Small intestine (tissue), 7 donors: ENCODE data around the gene CHST8. TPM values are rescaled to one million over a fixed set of nuclear protein-coding genes. Genes with fewer than 3 reads are reported as not detected.
"Not testable (repeated sequence)": the region's sequence is repeated elsewhere in the genome, so short reads cannot be mapped to it uniquely, and the experiment has no call there.

Source experiments
- DNase-seq, 2 donors: peaks; one replicate each; pipeline versions ENCODE4 v3.0.0 to v3.0.0-alpha.2; 2013
- FAIRE-seq: peaks from 2 replicates; lab custom pipeline; 2012; peaks lifted over from hg19 to GRCh38; lab: Jason Lieb, UNC
- H3K27ac ChIP-seq, 3 donors: one replicate each; pipeline ENCODE4 v1.5.1; 2013; ENCODE audit warnings: low read length in 2 of 3, mild to moderate bottlenecking in 2 of 3, control low read depth in 1 of 3, inconsistent platforms in 1 of 3, low read depth in 1 of 3, moderate library complexity in 1 of 3
- H3K27me3 ChIP-seq, 3 donors: one replicate each; pipeline ENCODE4 v1.6.1; 2013; ENCODE audit warnings: low read length in 3 of 3, inconsistent platforms in 1 of 3; ENCODE audit not compliant: control insufficient read depth in 3 of 3, insufficient read depth in 3 of 3
- H3K36me3 ChIP-seq, 3 donors: one replicate each; pipeline ENCODE4 v1.6.1; 2013; ENCODE audit warnings: low read length in 3 of 3, inconsistent platforms in 1 of 3, low read depth in 1 of 3, mild to moderate bottlenecking in 1 of 3, moderate library complexity in 1 of 3; ENCODE audit not compliant: control insufficient read depth in 3 of 3, insufficient read depth in 2 of 3
- H3K4me1 ChIP-seq, 3 donors: one replicate each; pipeline ENCODE4 v1.6.1; 2013; ENCODE audit warnings: low read length in 2 of 3, inconsistent platforms in 1 of 3, low read depth in 1 of 3, mild to moderate bottlenecking in 1 of 3, moderate library complexity in 1 of 3; ENCODE audit not compliant: control insufficient read depth in 3 of 3, insufficient read depth in 2 of 3
- H3K4me3 ChIP-seq, 3 donors: one replicate each; pipeline ENCODE4 v1.5.1; 2013; ENCODE audit warnings: low read length in 3 of 3, control low read depth in 1 of 3, inconsistent platforms in 1 of 3, low read depth in 1 of 3, mild to moderate bottlenecking in 1 of 3, moderate library complexity in 1 of 3
- H3K9me3 ChIP-seq, 2 donors: one replicate each; pipeline ENCODE4 v1.6.1; 2013; ENCODE audit warnings: low read depth in 1 of 2, low read length in 1 of 2; ENCODE audit not compliant: control insufficient read depth in 2 of 2, insufficient read depth in 1 of 2
- WGBS, 3 donors: extraction: QIAGEN DNeasy Blood & Tissue Kit; methylation state at CpG; one replicate each; pipeline ENCODE4 v1.1.7; 2013; 5-methylcytosine and 5-hydroxymethylcytosine counted together
- polyA plus RNA-seq, 4 donors: library from polyadenylated mRNA; stranded (reverse) in 3 of 4; unstranded in 1 of 4; fragments of 200-250 nt in 3 of 4; fragments of 120-200 nt in 1 of 4; gene quantifications; one replicate each; pipeline versions ENCODE4 v1.2.1 to v1.2.3, GENCODE V29; 2013
- donor health status: healthy with polysubstance abuse.
- donor health status: control.
- donor health status: control.
- donor health status: Bipolar disorder and iron deficiency.
- donor health status: healthy.

The CHST8 gene
- polyA plus RNA-seq, 4 donors = 0.21 to 0.54 TPM; not detected in 2

- H3K36me3 ChIP-seq = no peaks in the 10 kb centered on the region
- no peak for FAIRE-seq
- 42 to 52% (median 51%) methylated on average over 4 of the region's 4 CpGs for WGBS, 3 donors
Measured at GRCh38 chr19:33606556-33606955, 15.2 kb upstream of the CHST8 start.

GRCh38 chr19:33609353-33609752 lies 12.4 kb upstream of the CHST8 start:
- H3K4me3 ChIP-seq = no peak overlapping the region
- peaks cover 0 to 3% (median 2%) of the 10 kb centered on the region in 3 donors for H3K27me3 ChIP-seq
- peaks cover 0 to 4% of the 10 kb centered on the region in 2 donors for H3K9me3 ChIP-seq
- no peak for DNase-seq
- no peaks in the 10 kb centered on the region for H3K4me1 ChIP-seq
- WGBS, 3 donors = 57 to 75% (median 73%) methylated on average over 1 of the region's 1 CpG
- no peak for FAIRE-seq
- no peak overlapping the region for H3K27ac ChIP-seq
- H3K36me3 ChIP-seq = no peaks in the 10 kb centered on the region

More at GRCh38 chr19:33606556-33606955, 15.2 kb upstream of the CHST8 start:
- Histone ChIP-seq H3K4me3 (no peak overlapping the region), H3K27me3 (peaks cover 0 to 5% (median 0%) of the 10 kb centered on the region in 3 donors), H3K27ac (no peak overlapping the region), H3K9me3 (peaks cover 1 to 11% of the 10 kb centered on the region in 2 donors), H3K4me1 (no peaks in the 10 kb centered on the region)
- DNase-seq = no peak

DNA sequence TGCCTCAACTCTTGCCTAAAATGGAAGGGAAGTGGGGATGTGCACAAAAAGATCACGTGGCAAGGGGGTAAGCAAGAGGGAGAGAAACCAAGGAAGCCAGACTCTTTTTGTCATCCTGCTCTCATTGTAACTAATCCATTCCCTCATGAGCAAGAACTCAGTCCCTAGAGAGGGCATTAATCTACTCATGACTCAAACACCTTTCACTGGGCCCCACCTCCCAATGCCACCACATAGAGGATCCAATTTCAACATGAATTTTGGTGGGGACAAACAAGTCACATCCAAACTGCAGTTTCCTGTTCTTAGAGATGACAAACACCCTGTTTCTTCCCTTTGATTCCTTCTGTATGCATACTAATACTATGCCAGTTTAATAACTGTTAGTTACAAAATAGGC lies 11.2 kb upstream of the CHST8 start:
- H3K4me1 ChIP-seq = no peaks in the 10 kb centered on the region
- peaks cover 0 to 2% (median 0%) of the 10 kb centered on the region in 3 donors for H3K27me3 ChIP-seq
- H3K27ac ChIP-seq = no peak overlapping the region
- DNase-seq = no peak
- H3K9me3 ChIP-seq = peaks cover 0 to 4% of the 10 kb centered on the region in 2 donors
- no peak for FAIRE-seq
- WGBS, 3 donors = 50 to 83% (median 67%) methylated on average over 1 of the region's 1 CpG
- H3K36me3 ChIP-seq = no peaks in the 10 kb centered on the region
- H3K4me3 ChIP-seq = no peak overlapping the region

- no peak for FAIRE-seq
Measured at GRCh38 chr19:33612928-33613619, 8.7 kb upstream of the CHST8 start.

GRCh38 chr19:33613620-33614000 lies 8.1 kb upstream of the CHST8 start:
- peaks cover 0 to 3% (median 2%) of the 10 kb centered on the region in 3 donors for H3K27me3 ChIP-seq
- no peaks in the 10 kb centered on the region for H3K36me3 ChIP-seq
- no peak overlapping the region for H3K27ac ChIP-seq
- H3K4me3 ChIP-seq = no peak overlapping the region
- WGBS, 3 donors = 34 to 49% (median 37%) methylated on average over 3 of the region's 3 CpGs
- peaks cover 0 to 4% of the 10 kb centered on the region in 2 donors for H3K9me3 ChIP-seq
- no peak for DNase-seq
- FAIRE-seq = no peak
- H3K4me1 ChIP-seq = no peaks in the 10 kb centered on the region

More at GRCh38 chr19:33612928-33613619, 8.7 kb upstream of the CHST8 start:
- no peak for DNase-seq
- H3K36me3 ChIP-seq = no peaks in the 10 kb centered on the region
- no peak overlapping the region for H3K27ac ChIP-seq
- H3K9me3 ChIP-seq = peaks cover 0 to 4% of the 10 kb centered on the region in 2 donors
- 64 to 69% (median 65%) methylated on average over 11 of the region's 11 CpGs for WGBS, 3 donors
- no peaks in the 10 kb centered on the region for H3K4me1 ChIP-seq
- peaks cover 0 to 2% (median 2%) of the 10 kb centered on the region in 3 donors for H3K27me3 ChIP-seq
- no peak overlapping the region for H3K4me3 ChIP-seq

DNA sequence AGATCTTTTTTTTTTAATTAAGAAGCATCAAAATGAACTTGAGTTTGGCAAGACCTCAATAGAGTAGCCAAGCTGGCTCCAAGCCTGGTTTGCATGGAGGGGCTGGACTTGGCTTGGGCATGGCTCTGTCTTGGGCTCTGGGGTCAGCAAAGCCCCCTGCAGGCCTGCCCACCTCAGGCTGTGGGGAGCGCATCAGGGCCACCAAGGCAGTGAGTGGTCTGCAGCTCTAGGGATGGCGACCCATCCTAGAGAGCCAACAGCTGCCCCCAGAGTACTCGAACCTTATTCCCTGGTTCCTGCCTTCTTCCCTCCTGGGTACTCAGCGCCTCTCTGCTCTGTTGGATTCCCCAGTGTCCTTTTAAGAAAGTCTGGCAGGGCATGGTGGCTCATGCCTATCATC lies 5.4 kb upstream of the CHST8 start:
- Histone ChIP-seq H3K9me3 (no peaks in the 10 kb centered on the region), H3K27ac (no peak overlapping the region), H3K27me3 (peaks cover 2 to 23% (median 20%) of the 10 kb centered on the region in 3 donors), H3K4me3 (no peak overlapping the region), H3K36me3 (no peaks in the 10 kb centered on the region), H3K4me1 (no peaks in the 10 kb centered on the region)
- FAIRE-seq (no peak), DNase-seq (no peak)
- WGBS, 3 donors = 70 to 91% (median 84%) methylated on average over 4 of the region's 4 CpGs

GRCh38 chr19:33616857-33617256 lies 4.9 kb upstream of the CHST8 start:
- no peak for DNase-seq
- H3K9me3 ChIP-seq = no peaks in the 10 kb centered on the region
- no peak overlapping the region for H3K27ac ChIP-seq
- WGBS, 3 donors = 26 to 70% (median 63%) methylated on average over 2 to 4 of the region's 4 CpGs
- no peak overlapping the region for H3K4me3 ChIP-seq
- no peaks in the 10 kb centered on the region for H3K36me3 ChIP-seq
- H3K27me3 ChIP-seq = peaks cover 2 to 23% (median 20%) of the 10 kb centered on the region in 3 donors
- no peak for FAIRE-seq
- no peaks in the 10 kb centered on the region for H3K4me1 ChIP-seq

DNA sequence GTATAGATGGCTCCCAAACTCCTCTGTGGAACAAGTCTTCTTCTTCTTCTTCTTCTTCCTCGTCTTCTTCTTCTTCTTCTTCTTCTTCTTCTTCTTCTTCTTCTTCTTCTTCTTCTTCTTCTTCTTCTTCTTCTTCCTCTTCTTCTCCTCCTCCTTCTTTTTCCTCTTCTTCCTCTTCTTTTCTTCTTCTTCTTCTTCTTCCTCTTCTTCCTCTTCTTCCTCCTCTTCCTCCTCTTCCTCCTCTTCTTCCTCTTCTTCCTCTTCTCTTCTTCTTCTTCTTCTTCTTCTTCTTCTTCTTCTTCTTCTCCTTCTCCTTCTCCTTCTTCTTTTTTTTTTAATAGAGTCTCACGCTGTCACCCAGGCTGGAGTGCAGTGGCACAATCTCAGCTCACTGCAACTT lies 3.4 kb upstream of the CHST8 start:
- FAIRE-seq, H3K4me1 ChIP-seq, H3K9me3 ChIP-seq, DNase-seq, H3K27ac ChIP-seq, H3K36me3 ChIP-seq, H3K4me3 ChIP-seq: not testable (repeated sequence)
- H3K27me3 ChIP-seq = peaks cover 12 to 35% (median 24%) of the 10 kb centered on the region in 3 donors
- WGBS, 3 donors = 44 to 86% (median 84%) methylated on average over 1 to 2 of the region's 2 CpGs
